Measurements from ENCODE around the gene CLSTN2.

DNA sequence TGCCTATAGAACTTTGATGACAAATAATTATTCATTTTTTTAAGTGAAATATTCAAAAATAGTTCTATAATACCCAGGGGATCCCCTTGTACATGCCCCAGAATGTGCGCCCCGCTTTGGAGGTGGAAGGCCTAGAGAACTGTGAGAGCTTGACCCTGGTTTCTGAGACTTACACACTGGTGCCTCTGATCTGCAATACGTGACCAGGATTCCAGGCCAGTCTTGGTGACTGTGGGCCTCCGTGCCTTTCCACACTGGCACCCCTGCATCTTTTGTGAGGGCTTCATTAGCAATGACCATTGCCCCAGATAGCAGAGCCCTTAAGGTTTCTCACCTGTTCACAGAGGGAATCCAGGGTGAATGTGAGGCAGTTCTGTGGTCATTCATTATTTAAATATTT lies 44.0 kb downstream of the CLSTN2 start:
- TF ChIP-seq, protein P1, sequence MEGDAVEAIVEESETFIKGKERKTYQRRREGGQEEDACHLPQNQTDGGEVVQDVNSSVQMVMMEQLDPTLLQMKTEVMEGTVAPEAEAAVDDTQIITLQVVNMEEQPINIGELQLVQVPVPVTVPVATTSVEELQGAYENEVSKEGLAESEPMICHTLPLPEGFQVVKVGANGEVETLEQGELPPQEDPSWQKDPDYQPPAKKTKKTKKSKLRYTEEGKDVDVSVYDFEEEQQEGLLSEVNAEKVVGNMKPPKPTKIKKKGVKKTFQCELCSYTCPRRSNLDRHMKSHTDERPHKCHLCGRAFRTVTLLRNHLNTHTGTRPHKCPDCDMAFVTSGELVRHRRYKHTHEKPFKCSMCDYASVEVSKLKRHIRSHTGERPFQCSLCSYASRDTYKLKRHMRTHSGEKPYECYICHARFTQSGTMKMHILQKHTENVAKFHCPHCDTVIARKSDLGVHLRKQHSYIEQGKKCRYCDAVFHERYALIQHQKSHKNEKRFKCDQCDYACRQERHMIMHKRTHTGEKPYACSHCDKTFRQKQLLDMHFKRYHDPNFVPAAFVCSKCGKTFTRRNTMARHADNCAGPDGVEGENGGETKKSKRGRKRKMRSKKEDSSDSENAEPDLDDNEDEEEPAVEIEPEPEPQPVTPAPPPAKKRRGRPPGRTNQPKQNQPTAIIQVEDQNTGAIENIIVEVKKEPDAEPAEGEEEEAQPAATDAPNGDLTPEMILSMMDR (IDR thresholded peaks at IDR 0.05; ENCODE audit: low read length) = no peak
- TF ChIP-seq EZH2 (optimal IDR thresholded peaks at IDR 0.05; ENCODE audit: low read depth, low read length) (no peak), EZH2phosphoT487 (IDR thresholded peaks at IDR 0.05; ENCODE audit: low read length) (no peak)

All from MM.1S (cell line).